Measurements from ENCODE around the gene MAPKAP1.

DNA sequence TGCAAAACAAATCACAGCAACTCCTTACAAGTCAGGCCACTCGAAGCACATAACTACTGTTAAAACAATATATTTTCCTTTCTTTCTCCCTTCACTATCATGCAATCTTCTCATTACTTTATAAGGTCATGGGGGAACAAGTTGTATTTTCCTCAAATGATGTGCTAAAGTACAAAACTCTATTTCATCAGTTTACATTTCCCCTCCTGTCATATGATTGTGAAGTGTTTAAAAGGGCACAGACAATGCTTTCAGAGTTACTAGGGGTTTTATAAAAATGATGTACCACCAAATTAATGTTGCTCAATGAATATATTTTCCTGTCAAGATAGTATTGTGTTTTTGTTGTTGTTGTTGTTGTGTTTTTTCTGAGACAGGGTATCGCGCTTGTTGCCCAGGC lies 34.1 kb downstream of the MAPKAP1 start:
- no peak for TF ChIP-seq YY1 (IDR thresholded peaks at IDR 0.05; ENCODE audit: insufficient read depth, insufficient read length)
- no peak for TF ChIP-seq SUZ12 (IDR thresholded peaks at IDR 0.05; ENCODE audit: extremely low read depth, insufficient read depth, insufficient read length)
- no peak for TF ChIP-seq ZNF274 (IDR thresholded peaks at IDR 0.05; ENCODE audit: low read depth, low read length)
